Gastroesophageal sphincter (tissue), 3 donors: ENCODE results near the gene SEMA6A.

ENCODE experiments used
- CTCF ChIP-seq, 4 experiments: fragments of 200-600 bp in 2 of 4; fragments of 450-650 bp in 2 of 4; sonication (generic) in 1 of 4; IDR thresholded peaks; one replicate each; pipeline ENCODE4 v1.5.1; 2017 to 2019; ENCODE audit warnings: antibody characterized with exemption in 4 of 4, mild to moderate bottlenecking in 2 of 4, moderate library complexity in 2 of 4
- EP300 ChIP-seq: sonication (generic); formaldehyde crosslinking; IDR thresholded peaks from one replicate; pipeline ENCODE4 v1.6.1; 2017; ENCODE audit warnings: antibody characterized with exemption, mild to moderate bottlenecking
- POLR2A ChIP-seq, 2 donors: fragments of 450-650 bp; IDR thresholded peaks; one replicate each; pipeline ENCODE4 v1.6.1; 2017; ENCODE audit warnings: antibody characterized with exemption in 2 of 2, mild to moderate bottlenecking in 2 of 2, moderate library complexity in 1 of 2

- TF ChIP-seq CTCF (IDR thresholded peaks at IDR 0.05) (no peak), POLR2A (IDR thresholded peaks at IDR 0.05) (no peak), EP300 (no peak)
Measured at GRCh38 chr5:116428966-116429365, 145.7 kb downstream of the SEMA6A start.
